GM21447 (cell line): ENCODE results near the gene CCDC148.

Source experiments
- ATAC-seq: cut with Tn5 transposase; IDR thresholded peaks from one replicate; pipeline ENCODE4 v1.9.1; 2021; ENCODE audit not compliant: unreplicated experiment

The CCDC148 gene

DNA sequence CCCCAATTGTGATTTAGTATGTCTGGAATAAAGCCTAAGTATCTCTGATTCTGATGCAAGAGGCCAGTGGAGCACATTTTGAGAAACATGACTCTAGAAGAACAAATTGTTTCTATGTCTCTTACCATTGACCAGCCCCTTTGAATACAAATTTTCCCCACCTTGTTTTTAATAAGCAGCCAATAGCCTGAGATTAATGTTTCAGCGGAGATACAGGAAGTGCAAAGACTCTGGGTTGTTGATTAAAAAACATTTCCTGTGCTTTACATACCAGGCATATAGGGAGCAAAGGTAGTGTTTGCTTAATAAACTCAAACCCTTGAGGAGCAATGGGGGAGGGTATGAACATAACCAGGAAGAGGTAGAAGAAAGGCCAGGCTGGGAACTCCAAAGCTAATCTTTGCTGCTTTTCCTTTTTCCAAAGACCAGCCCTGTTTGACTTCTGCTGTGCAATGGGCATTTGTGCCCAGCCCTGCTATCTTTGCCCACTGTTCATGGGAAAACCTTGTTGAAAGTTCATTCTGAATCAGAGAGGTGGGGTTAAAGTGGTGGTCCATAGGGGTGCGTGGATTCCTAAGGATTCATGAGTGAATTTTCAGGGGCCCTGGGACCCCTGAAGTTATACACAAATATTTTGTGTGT lies 325.6 kb downstream of the CCDC148 start:
- no peak for ATAC-seq

DNA sequence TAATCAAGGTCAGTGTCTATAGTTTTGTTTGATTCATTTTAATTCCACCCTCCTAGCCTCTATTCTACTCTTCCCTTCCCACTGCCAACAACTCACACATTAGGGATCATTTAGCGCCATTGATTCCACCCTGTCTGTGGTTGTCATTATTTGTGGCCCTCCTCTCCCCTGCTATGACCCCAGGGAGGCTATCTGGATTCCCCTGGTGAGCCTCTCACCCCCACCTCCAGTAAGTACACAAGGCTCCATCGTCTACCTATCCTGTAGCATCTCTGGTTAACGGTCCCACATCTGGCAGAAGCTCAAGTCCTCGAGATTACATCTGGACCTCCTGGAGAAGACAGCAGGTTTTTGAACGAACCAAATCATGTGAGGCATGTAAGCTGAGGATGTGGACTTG lies 327.5 kb downstream of the CCDC148 start:
- ATAC-seq: no peak

DNA sequence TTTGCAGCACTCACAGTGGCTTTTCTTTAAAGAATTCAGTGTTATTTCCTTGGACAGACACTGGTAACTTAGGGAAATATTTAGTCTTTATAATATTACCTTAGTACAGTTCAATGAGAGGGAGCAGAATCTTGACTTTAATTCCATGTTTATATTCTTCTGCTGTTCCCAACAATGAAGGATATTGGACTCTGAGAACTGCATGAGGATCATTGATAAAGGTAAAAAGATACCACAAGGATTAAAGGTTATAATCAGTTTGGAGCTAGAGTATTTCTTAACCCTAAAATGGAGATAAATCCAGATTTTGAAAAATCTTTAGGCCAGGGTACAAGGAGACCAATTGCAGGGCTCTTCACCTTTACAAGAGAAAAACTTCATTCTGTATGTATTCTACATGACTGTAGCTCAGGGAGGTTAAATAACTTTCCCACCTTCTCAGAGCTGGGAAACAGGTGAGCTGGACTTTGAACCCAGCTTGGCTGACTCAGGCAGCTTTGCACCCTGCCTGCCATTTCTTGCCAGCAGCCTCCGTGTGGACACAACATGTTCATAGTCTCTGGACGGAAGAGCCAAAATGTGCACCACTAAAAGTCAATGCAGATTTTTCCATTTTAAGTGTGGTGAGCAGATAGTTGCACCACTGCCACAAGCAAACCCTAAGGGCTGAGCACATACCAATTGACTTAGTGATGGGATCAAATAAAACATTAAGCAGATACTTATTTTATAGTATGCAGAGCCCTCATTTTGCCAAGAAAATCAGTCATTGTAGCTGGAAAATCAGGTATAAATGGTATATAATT lies 328.2 kb downstream of the CCDC148 start:
- no peak for ATAC-seq

DNA sequence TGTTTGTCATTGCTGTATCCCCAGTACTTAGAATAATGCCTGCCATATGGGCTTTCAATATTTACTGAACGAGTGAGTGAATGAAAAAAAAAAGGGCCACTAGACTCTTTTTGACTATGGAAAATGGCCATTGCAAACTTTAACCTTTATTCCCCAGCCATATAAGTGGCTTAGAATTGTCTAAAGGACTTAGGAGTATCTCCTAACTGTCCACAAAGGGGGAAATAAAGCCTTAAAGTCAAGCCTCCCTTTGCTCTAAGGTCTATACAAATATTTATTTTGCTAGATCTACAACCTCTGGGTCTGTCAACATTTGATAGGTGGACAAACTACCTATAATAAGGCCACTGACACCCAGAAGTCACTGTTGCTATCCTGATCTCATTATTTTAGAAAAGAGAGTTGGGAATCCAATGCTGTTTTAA lies 329.2 kb downstream of the CCDC148 start:
- no peak for ATAC-seq

DNA sequence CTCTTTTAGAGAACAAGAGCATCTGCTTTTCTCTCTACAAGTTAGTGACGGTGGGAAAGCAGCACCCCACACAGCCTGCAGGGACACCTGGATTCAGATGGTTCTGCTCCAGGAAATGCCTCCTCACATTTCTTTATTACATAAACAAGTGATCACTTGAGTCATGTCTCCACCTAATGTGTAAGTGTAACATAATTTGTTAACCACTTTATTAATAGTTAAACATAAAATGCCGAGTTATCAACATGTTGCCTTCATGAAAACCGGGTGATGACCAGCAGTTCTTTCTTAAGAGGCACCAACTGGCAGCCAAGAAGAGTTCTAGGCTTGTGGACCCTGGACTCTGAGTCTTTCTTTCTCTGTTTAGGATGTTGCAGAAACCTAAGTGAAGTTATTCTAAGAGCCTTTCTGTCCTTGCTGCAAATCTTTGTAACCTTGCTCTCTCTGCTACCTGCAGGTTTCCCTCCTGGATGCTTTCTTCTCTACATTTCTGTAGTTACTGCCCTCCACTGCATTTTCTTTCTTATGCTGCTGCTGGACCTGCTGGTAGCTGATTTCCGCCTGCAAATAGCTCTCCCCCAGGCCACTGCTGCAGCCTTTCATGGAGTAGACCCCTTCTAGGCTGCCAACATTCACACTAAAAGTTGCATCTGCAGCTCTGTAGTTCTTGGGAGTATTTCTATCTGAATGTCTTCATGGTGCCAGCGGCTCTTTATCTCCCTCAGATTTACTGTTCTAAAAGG lies 330.6 kb downstream of the CCDC148 start:
- no peak for ATAC-seq

DNA sequence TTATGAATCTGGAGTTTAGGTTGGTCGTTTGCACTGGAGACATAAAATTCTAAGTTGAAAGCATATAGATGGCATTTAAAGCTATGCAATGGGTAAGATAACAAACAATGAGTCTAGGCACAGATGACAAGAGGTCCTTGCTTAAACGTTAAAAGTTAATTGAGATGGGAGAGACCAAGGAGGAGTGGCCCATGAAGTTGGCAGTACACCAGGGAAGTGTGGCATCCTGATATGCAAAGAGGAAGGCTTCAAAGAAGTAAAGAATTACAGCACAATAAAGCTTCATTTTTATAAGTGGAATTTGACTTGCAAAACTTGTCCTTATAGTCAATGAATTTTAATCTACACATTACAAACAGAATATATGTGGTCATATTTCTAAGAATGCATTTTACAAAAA lies 331.7 kb downstream of the CCDC148 start:
- ATAC-seq: no peak
